MM.1S (cell line): Measurements from ENCODE around the gene ADCK1.

ENCODE experiments used
- DNase-seq: peaks from one replicate; pipeline ENCODE4 v3.0.0-alpha.2; 2015
- H2AFZ ChIP-seq: fragments of 300-600 bp; sonication (generic); 2 replicates; pipeline ENCODE4 v1.6.0; 2016; ENCODE audit warnings: antibody characterized with exemption, low read length
- H3F3A ChIP-seq: fragments of 300-600 bp; sonication (generic); 2 replicates; pipeline ENCODE4 v1.6.1; 2016; ENCODE audit warnings: mild to moderate bottlenecking, antibody characterized with exemption, low read length, moderate library complexity, mixed read lengths; ENCODE audit not compliant: insufficient read depth
- H3K27ac ChIP-seq: fragments of 300-600 bp; sonication (generic); 2 replicates; pipeline ENCODE4 v1.5.1; 2016; ENCODE audit warnings: mild to moderate bottlenecking, low read length
- H3K27me3 ChIP-seq: fragments of 300-600 bp; sonication (generic); replicated peaks from 2 replicates; pipeline ENCODE4 v1.6.0; 2016; ENCODE audit warnings: low read length; ENCODE audit not compliant: insufficient read depth
- H3K36me3 ChIP-seq: fragments of 300-600 bp; sonication (generic); replicated peaks from 2 replicates; pipeline ENCODE4 v1.6.1; 2016; ENCODE audit warnings: mild to moderate bottlenecking, low read length, mixed read lengths; ENCODE audit not compliant: insufficient read depth
- H3K4me1 ChIP-seq: fragments of 300-600 bp; sonication (generic); 2 replicates; pipeline ENCODE4 v1.6.1; 2016; ENCODE audit warnings: low read length, mixed read lengths
- H3K4me2 ChIP-seq: fragments of 300-600 bp; sonication (generic); 2 replicates; pipeline ENCODE4 v1.6.0; 2016; ENCODE audit warnings: low read depth, low read length
- H3K4me3 ChIP-seq: fragments of 300-600 bp; sonication (generic); 2 replicates; pipeline ENCODE4 v1.5.1; 2016; ENCODE audit warnings: low read length, mixed read lengths
- H3K79me2 ChIP-seq: fragments of 300-600 bp; sonication (generic); 2 replicates; pipeline ENCODE4 v1.6.1; 2016; ENCODE audit warnings: mixed run types, low read length, mixed read lengths
- H3K9ac ChIP-seq: fragments of 300-600 bp; sonication (generic); 2 replicates; pipeline ENCODE4 v1.6.1; 2016; ENCODE audit warnings: low read length, mixed read lengths
- H3K9me2 ChIP-seq: fragments of 300-600 bp; sonication (generic); replicated peaks from 2 replicates; pipeline ENCODE4 v1.6.1; 2016; ENCODE audit warnings: mild to moderate bottlenecking, low read length, mixed read lengths; ENCODE audit not compliant: insufficient read depth
- H3K9me3 ChIP-seq: fragments of 300-600 bp; sonication (generic); replicated peaks from 2 replicates; pipeline ENCODE4 v1.6.1; 2016; ENCODE audit warnings: mild to moderate bottlenecking, low read length, mixed read lengths; ENCODE audit not compliant: insufficient read depth
- H4K20me1 ChIP-seq: fragments of 300-600 bp; sonication (generic); 2 replicates; pipeline ENCODE4 v1.6.1; 2016; ENCODE audit warnings: mild to moderate bottlenecking, low read length, moderate library complexity, mixed read lengths; ENCODE audit not compliant: insufficient read depth
- EZH2 ChIP-seq: fragments of 300-600 bp; sonication (generic); optimal IDR thresholded peaks from 2 replicates; pipeline ENCODE3; 2017; ENCODE audit warnings: low read depth, mild to moderate bottlenecking, antibody characterized with exemption, low read length, mixed read lengths
- EZH2phosphoT487 ChIP-seq: fragments of 300-600 bp; sonication (generic); IDR thresholded peaks from 2 replicates; pipeline ENCODE4 v1.6.1; 2018; ENCODE audit warnings: antibody characterized with exemption, low read length
- TF ChIP-seq, protein P1 (sequence below): fragments of 300-600 bp; sonication (generic); IDR thresholded peaks from 2 replicates; pipeline ENCODE4 v1.5.1; 2016; ENCODE audit warnings: antibody characterized with exemption, low read length, mixed read lengths

Gene ADCK1, protein sequence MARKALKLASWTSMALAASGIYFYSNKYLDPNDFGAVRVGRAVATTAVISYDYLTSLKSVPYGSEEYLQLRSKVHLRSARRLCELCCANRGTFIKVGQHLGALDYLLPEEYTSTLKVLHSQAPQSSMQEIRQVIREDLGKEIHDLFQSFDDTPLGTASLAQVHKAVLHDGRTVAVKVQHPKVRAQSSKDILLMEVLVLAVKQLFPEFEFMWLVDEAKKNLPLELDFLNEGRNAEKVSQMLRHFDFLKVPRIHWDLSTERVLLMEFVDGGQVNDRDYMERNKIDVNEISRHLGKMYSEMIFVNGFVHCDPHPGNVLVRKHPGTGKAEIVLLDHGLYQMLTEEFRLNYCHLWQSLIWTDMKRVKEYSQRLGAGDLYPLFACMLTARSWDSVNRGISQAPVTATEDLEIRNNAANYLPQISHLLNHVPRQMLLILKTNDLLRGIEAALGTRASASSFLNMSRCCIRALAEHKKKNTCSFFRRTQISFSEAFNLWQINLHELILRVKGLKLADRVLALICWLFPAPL

DNA sequence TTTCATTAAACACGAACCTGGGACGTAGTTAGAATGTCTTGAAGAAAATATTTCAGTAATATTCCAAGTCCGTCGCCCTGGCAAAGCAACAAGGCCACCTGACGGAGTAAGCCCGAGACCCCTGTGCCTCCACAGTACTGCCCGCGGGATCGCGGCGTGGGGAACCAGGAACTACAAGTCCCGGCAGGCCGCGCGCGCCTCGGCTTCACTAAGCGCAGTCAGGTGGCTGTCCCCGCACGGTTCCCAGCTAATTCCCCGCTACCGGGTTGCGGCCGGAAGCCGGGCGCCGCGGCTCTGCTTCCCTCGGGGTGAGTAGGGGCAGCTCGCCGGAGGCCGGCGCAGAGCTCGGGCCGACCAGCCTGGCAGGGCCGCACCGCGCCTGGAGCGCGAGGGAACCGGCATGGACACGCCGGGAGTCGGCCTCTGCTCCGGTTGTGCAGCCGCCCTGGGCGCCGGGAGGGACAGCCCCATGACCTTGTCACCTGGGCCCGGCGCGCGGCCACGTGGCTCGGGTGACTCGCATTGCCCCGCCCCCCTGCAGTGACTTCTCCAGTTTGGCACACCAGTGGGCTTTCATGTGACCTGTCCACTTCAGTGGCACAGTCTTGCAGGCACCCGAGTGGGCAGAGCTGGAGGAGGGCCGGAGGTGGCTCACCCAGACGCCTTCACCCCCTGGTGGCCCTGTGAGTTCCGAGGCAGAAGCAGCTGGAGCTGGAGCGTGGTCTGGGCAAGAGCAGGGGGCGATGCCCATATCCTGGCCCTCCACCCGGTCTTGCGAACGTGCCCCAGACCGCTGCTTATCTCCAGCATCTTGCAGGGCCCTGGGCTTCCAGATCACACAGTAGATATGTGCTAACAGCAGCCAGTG lies at the start of gene ADCK1:
Gene ADCK1 (plus strand): TSS at position 247 of the 868 bp plus-strand sequence. CDS start 18,870 bp downstream, outside the sequence.
- Histone ChIP-seq H3K36me3 (no peaks in the 10 kb centered on the region), H3K9me2 (no peaks in the 10 kb centered on the region), H3F3A (no peaks in the 10 kb centered on the region), H4K20me1 (no peaks in the 10 kb centered on the region), H3K27me3 (no peaks in the 10 kb centered on the region), H3K27ac (peak within 1 kb of the TSS; percentile 55; the same call in 1 of the 2 replicates), H3K9ac (peak within 1 kb of the TSS; percentile 72), H3K4me1 (peaks cover 10% of the 10 kb centered on the region; the same call in 1 of the 2 replicates), H3K9me3 (no peaks in the 10 kb centered on the region), H2AFZ (peak within 1 kb of the TSS; percentile 81), H3K4me2 (peak within 1 kb of the TSS; percentile 77), H3K4me3 (peak within 1 kb of the TSS; percentile 73), H3K79me2 (no peaks in the 10 kb centered on the region)
- no peak for TF ChIP-seq EZH2
- TF ChIP-seq, protein P1, sequence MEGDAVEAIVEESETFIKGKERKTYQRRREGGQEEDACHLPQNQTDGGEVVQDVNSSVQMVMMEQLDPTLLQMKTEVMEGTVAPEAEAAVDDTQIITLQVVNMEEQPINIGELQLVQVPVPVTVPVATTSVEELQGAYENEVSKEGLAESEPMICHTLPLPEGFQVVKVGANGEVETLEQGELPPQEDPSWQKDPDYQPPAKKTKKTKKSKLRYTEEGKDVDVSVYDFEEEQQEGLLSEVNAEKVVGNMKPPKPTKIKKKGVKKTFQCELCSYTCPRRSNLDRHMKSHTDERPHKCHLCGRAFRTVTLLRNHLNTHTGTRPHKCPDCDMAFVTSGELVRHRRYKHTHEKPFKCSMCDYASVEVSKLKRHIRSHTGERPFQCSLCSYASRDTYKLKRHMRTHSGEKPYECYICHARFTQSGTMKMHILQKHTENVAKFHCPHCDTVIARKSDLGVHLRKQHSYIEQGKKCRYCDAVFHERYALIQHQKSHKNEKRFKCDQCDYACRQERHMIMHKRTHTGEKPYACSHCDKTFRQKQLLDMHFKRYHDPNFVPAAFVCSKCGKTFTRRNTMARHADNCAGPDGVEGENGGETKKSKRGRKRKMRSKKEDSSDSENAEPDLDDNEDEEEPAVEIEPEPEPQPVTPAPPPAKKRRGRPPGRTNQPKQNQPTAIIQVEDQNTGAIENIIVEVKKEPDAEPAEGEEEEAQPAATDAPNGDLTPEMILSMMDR = peak; percentile 28
- DNase-seq = peak; percentile 67

DNA sequence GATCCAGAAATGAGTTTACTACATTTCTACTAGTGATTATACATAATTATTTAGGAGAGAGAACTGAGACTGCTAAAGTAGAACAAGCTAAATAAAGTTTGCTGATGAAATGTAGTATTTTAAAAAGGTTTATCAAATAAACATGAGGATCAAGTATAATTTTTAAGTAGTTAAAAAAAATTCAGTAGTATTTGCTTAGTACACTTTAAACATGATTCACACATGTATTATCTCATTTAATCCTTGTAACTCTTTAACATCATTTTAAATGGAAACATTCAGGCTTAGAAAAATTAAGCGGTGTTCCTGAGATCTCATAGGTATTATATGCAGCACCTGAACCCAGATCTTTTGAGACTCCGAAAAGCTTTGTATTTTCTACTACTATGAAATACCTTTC lies 47.6 kb upstream of the ADCK1 start:
- H3K27ac ChIP-seq = no peak overlapping the region

DNA sequence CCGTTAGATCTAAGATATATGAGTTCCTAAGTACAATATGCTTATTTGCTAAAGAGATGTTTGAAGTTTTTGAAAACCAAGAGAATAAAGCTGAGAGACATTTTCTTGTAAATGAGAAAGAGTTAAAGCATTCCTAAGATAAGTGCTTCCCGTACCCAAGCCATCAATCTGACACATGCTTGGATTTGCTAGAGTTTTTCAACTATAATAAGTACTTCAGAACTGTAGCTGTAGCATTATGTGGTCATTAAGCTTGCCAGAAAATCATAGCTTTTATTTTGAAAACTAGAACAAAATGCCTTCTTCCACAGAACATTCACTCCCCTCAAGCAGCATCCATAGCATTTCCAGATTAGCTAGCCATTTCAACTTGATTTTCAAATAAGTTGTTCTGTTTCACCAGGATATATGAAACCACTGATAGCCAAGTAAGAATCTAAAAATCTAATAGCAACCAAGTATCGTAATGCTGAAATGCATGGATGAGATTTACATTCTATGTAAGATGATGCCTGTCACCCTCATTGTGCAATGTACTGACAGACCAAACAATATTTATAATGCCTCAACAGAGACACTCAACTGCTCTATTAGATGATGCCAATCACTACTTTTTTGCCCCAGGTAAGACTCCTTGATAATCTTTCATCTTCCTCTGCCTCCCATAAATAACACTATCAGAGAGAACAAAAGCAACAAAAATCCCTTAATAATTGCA lies 47.0 kb upstream of the ADCK1 start:
- H3K27me3 ChIP-seq = no peaks in the 10 kb centered on the region
- no peak overlapping the region for H2AFZ ChIP-seq
- H3K79me2 ChIP-seq = peaks cover 53% of the 10 kb centered on the region
- H3F3A ChIP-seq = no peaks in the 10 kb centered on the region
- no peak overlapping the region for H3K4me2 ChIP-seq
- H3K4me1 ChIP-seq = no peaks in the 10 kb centered on the region
- H4K20me1 ChIP-seq = no peaks in the 10 kb centered on the region
- H3K36me3 ChIP-seq = peaks cover 3% of the 10 kb centered on the region; the same call in 1 of the 2 replicates
- H3K27ac ChIP-seq = no peak overlapping the region
- no peak for DNase-seq
- H3K9ac ChIP-seq = no peak overlapping the region
- H3K4me3 ChIP-seq = no peak overlapping the region
- TF ChIP-seq EZH2 (no peak), EZH2phosphoT487 (no peak)
- TF ChIP-seq, protein P1 = no peak
- H3K9me3 ChIP-seq = no peaks in the 10 kb centered on the region
- H3K9me2 ChIP-seq = no peaks in the 10 kb centered on the region

More for the DNA sequence above, 47.6 kb upstream of the ADCK1 start:
- no peak for DNase-seq
- no peaks in the 10 kb centered on the region for H4K20me1 ChIP-seq
- no peaks in the 10 kb centered on the region for H3F3A ChIP-seq
- H3K27me3 ChIP-seq = no peaks in the 10 kb centered on the region
- H2AFZ ChIP-seq = no peak overlapping the region
- no peaks in the 10 kb centered on the region for H3K9me3 ChIP-seq
- no peak overlapping the region for H3K4me2 ChIP-seq
- peaks cover 3% of the 10 kb centered on the region; the same call in 1 of the 2 replicates for H3K36me3 ChIP-seq
- H3K79me2 ChIP-seq = peaks cover 46% of the 10 kb centered on the region
- no peaks in the 10 kb centered on the region for H3K4me1 ChIP-seq
- no peak overlapping the region for H3K4me3 ChIP-seq
- no peaks in the 10 kb centered on the region for H3K9me2 ChIP-seq
- H3K9ac ChIP-seq = no peak overlapping the region
- TF ChIP-seq EZH2phosphoT487 (no peak), EZH2 (no peak)
- TF ChIP-seq, protein P1 = no peak
